GM21723 (cell line): ENCODE measurements around the gene TBX5.
"Not testable (repeated sequence)": the region's sequence is repeated elsewhere in the genome, so short reads cannot be mapped to it uniquely, and the experiment has no call there.

ENCODE experiments used
- ATAC-seq: cut with Tn5 transposase; IDR thresholded peaks from one replicate; pipeline ENCODE4 v1.9.1; 2021; ENCODE audit warnings: mild to moderate bottlenecking, moderate library complexity; ENCODE audit not compliant: unreplicated experiment

TBX5 gene

DNA sequence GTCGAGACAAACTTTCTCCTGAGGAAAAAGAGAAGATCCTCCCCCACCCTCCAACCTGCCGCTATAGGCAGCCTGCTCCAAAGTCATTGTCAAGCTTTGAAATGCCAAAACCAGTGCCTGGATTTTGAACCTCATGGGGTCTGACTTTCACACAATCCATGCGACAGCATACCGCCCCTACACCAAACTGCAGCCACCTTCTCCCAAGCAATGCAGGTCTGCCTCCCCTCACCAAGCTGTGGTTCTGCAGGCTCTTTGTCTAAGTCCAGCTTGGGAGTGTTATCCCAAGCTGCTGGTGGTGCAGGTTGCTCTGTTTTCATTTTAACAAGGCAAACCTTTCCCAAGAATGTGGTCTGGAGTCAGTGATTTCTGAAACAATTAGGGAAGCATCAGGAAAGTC is 12.4 kb downstream of the TBX5 start:
- ATAC-seq: no peak

DNA sequence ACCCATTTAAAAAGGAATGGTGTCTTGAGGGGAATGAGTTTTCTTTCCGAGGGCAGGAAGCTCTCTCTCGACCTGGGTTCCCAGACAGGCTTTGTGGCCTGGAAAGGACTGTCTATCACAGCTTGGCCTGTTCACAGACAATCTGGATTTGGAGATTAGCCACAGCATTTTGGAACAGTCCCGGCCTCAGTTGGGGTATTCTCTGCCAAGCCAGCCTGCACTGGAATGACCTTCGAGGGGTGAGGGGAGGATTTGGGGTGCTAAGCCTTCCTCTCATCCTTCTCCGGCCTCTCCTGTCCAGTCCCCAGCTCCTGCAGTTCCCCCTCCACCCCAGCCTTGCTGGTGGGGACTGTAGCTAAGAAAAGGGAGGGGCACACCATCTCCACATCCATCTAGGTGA is 13.0 kb downstream of the TBX5 start:
- ATAC-seq: no peak

DNA sequence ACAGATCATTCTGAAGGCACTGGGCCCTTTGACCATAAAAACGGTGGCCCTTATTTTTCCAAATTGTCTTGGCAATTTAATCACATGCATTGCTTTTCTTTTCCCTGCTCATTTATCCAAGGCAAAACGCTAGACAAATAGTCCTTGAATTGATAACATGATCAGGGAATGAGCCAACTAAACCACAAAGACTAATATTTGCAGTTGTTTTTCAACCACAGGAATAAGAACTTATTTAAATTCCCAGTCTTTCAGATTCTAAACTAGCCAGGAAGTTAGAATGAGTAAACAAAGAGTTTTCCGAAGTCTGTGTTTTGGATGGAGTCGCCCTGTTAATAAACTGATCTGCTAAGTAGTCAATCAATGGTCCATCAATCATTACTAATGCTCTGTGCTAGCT is 14.9 kb downstream of the TBX5 start:
- no peak for ATAC-seq

DNA sequence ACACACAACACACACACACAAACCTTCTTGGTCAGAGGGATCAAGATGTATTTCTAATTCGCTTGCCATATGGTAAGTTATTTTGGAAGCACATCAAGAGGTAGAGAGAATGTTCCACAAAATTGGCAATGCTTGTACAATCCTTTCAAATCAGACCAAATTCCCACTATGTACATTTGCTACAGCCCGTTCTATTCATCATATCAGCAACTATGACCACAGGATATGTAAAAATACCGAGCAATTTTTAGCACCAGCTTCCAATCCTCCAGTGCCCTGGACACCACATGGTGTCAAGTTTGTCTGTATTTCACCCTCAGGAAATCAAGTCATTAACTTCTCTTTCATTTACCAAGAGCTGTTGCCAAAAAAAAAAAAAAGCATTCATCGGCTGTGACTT is 21.2 kb downstream of the TBX5 start:
- ATAC-seq: no peak

DNA sequence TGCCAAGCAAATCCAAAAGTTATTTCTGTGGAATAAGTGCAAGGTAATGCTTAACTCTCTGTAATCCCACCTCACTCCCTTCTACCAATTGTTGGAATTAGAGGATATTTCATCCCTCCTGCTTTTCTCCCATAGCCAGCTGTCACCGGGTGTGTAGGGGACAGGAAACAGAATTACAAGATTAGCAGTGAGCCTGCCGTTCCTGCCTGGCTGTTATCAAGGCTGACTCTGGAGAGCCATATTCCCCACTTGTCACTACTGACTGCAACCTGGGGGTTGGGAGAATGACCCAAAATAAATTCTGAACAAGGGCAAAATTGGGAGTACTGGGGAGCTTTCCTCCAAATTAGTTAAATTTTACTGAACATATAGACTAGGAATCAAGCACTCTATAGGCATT is 24.8 kb downstream of the TBX5 start:
- ATAC-seq: no peak

DNA sequence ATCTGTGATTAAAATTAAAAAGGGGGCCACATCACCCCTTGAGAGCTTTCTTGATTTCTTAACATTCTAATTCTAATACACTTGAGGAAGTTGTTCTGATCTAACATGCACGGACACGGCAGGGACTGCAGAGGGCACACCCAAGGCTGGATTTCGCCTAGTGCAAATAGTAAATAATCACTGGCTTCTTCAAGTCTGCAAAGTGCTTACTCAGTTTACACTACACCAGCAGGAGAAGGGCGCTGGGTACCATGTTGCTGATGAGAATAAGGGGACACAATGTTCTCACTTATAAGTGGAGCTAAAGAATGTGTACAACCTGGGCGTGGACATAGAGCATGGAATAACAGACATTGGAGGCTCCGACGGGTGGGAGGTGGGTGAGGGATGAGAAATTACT is 34.2 kb downstream of the TBX5 start:
- no peak for ATAC-seq

DNA sequence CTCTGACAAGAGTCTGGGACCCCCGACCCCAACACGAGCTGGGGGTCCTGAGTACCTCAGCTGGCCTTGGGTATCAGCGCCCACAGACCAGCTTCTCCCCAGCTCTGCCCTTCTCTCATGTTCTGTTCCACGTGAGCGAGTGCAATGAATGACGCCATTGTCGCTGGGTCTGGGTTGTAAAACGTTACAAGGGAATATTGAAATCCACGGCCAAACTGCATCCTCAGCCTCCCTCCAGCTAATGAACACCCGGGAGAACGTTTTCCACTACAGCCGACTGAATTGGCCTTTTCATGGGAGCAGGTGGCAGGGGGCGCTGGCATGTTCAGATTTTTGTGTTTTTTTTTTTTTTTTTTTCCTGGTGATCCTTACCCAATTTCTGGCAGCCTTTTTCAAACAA is 34.7 kb downstream of the TBX5 start:
- ATAC-seq: no peak

DNA sequence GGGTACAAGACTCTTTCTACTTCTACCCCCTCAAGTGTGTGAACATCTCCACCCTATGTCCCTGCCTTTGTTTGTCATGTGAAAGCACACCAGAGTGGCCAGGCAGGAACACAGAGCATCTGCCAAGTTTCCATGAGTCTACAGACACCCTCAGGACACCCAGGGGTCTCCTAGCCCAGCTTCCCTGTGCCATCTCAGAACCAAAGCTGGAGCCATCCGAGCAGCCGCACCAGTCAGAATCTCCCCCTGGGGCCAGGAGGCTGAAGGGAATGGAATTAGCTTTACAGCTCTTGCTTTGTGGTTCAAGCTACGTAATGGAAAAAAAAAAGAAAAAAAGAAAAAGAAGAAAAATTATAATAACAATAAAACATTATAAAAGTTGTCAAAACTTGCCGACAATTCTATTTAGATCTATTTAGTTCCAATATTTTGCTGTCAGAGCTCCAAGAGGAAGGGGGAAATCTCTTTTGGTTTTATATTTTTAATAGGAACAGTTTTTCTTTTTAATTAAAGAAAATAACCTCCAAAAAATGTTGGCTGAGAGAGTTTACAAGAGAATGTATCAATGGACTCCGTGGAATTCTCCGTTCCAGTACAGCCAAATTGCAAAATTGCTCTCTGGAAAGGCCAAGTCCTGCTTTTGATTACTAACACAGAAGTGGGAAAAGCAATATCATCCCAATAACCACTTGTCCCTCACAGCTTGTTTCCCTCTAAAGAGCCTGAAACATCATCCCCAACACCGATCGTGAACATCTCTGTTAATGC is 37.1 kb downstream of the TBX5 start:
- no peak for ATAC-seq

DNA sequence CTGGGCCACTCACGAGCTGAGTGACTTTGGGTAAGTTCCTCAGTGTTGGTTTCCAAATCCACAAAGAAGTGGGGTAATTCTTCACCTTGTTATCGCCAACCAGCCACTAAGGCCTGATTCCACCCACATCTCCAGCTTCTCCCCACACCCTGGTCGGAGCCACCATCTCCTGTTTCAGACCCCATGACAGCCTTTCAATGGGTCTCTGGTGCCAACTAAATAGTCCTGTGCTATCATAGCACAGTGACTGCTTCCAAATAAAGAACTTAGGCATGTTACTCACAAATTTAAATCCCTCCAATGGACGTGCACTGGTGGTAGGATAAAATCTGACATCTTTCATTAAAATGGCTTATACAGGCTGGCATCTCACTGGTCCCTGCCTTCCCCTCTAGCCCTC is 44.0 kb downstream of the TBX5 start:
- ATAC-seq: no peak

DNA sequence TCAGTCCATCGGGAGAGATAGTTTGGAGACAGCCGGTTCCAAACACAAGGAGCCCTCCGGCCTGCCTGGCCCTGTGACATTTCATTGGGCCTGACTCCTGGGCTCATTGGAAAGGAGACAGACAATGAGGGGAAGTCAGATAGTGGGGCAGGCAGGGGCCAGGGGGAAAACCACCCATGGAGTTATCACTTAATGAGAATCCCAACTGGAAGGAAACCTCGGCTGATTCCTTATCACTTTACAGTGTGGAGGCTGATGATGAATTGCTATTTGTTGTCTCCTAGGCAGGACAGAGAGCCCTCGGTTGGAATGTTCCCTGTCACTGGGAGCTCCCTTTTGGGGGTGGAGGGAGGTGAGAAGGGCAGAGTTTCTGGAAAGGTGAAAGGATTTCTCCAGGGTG is 44.4 kb downstream of the TBX5 start:
- ATAC-seq: no peak

DNA sequence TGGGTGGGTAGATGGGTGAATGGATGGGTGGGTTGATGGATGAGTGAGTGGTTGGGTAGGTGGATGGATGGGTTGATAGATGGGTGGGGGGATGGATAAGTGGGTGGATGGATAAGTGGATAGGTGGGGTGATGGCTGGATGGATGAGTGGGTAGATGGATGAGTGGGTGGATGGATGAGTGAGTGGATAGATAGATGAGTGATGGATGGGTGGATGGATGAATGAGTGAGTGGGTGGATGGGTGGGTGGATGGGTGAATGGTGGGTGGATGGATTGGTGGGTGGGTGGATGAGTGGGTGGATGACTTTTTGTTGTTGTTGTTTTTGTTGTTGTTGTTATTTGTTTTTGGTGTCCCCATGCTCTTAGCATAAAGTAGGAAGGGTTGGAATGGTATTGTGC is 45.5 kb downstream of the TBX5 start:
- ATAC-seq: no peak

DNA sequence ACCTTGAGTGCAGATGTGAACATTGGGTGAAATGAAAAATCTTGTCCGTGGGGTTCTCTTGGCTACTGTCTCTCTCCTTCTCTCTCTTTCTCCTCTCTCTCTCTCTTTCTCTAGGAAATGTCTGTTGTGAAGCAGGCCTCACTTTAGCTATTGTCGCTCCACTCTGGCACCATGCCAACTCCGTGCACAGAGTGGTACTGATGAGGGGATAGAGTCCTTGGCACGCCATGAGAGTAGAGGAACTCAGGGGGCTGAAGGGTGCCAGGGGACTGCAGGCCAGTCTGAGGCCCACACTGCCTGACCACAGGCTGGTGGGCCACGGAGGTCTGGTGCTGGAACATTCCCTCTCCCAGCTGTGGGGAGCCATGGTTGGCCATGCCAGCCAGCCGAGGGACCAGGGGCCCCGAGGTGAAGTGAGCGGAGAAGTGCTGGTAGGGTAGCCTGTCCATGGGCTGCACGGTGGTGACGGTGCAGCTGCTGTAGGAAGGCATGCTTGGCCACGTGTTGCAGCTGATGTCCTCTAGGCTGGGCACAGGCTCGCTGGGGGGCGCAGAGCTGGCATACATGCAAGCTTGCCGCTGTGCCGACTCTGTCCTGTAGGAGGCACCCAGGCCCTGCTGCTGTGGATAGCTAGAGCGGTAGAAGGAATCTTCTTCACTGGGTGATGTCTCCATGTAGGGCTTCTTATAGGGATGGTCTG is 50.4 kb downstream of the TBX5 start:
- ATAC-seq: no peak

DNA sequence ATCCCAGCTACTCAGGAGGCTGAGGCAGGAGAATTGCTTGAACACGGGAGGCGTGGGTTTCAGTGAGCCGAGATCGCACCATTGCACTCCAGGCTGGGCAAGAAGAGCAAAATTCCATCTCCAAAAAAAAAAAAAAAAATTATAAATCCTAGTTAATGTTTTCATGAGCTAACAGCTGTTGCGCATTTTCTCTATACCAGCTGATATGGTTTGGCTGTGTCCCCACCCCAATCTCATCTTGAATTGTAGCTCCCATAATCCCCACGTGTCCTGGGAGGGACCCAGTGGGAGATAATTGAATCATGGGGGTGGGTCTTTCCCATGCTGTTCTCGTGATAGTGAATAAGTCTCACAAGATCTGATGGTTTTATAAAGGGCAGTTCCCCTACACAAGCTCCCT is 56.7 kb downstream of the TBX5 start:
- not testable (repeated sequence) for ATAC-seq

DNA sequence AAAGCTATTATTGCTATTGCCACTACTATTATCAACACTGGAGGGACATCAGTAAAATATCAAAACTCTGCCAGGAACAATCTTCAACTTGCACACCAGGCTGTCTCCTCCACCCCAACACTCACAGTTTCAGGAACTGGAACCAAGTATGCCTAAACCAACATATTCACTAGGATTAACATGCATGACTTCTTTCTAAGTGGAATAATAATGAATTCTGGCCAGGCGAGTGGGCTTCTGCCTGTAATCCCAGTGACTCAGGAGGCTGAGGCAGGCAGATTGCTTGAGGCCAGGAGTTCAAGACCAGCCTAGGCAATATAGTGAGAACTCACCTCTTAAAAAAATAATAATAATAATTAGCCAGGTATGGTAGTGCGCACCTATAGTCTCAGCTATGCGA is 58.1 kb downstream of the TBX5 start:
- no peak for ATAC-seq

DNA sequence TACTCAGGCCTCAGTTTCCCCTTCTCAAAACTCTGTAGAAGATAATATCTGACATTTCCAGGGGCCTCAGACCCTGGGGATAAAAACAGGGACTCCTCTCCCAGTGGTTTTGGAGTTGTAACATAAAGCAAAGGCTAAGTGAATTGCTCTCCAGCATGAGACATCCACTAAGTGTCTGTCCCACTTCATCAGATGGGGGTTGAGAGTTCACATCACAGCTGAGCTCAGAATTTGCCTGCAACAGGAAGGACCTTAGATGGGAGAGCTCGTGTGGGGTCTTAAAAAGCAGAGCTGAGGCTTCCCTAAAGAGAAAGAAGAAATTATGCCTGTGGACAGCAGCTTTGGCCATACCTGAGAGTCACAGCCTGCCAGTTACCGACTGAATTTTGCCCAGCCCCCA is 61.1 kb downstream of the TBX5 start:
- ATAC-seq: no peak

DNA sequence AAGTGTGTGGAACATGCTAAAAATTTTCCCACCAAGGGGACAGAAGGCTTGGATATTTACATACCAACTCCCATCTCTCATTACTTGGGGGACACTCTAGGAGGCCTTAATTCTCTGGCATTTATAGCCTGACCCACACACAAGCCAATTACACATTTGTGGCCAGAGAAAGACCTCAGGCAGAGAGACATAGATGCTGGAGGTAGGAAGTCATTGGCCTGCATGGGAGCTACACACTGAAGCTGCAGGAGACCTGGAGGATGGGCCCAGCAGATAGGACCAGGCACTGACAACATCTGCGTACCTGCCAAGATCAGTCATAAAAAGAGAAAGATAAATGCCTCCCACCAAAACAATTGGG is 61.7 kb downstream of the TBX5 start:
- ATAC-seq: no peak

DNA sequence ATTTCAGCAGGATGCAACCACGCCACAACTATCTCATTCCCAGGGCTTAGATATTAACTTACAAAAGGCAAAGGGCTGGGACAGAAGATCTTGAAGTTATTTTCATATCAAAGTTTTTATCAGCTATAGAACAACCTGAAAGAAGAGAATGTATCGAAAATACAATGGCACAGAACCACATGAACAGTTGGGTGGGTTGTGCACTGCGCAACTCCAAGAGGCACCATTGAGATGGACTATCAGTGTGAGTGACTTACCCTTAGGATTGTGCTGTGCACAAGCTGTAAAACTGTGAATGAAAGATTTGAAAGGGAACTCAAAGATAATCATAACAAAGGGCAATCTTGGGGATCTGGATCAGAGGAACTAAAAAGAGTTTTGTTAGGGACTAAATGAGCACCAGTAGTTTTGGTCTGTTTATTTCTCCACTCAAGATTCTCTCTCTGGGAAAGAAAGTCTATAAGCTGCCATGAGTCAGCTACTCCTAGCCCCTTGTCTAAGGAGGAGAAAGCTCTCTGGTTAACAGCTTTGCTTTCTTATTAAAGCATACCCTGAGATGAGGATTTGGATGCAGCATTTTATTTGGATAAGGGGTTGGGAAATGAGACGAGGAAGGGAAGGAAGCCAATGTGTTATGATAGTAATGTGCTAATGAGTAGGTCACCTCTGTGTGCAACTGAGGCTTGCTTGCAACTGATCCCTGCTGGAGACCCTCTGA is 62.2 kb downstream of the TBX5 start:
- ATAC-seq: no peak

DNA sequence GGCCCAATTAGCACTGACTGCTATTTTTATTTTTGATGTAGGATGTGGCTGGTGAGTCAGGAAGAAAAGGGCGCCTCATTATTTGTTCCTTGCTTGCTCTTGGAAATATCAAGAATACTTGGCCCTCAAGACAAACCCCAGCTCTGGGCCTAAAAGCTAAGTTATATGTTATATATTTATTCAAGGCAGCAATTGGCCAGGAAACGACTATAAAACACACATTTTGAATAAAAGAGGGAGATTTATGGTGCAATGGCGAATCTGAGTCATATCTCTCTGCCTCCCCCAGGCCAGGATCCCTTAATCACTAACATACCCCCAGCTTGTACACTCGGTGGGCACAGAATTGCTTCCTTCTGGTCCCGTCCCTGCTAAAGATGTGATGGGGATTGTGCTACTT is 63.3 kb downstream of the TBX5 start:
- no peak for ATAC-seq

DNA sequence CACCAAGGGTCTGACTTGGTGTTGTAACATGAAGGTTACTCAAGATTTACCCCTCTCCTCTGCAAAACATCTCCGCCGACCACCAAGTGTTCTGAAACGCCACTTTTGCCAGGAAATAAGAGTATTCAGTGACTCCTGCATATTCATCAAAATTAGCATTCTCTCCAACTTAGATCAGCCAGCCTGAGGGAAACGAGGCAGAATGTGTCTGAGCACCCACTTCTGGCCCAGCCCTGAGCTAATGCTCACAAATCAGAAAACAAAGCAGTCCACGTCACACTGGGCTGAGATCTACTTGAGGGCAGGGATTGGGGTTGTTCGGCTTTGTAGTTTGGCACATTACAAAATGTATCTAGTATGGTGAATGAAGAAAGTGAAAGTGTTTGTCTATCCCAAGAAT is 64.3 kb downstream of the TBX5 start:
- no peak for ATAC-seq

DNA sequence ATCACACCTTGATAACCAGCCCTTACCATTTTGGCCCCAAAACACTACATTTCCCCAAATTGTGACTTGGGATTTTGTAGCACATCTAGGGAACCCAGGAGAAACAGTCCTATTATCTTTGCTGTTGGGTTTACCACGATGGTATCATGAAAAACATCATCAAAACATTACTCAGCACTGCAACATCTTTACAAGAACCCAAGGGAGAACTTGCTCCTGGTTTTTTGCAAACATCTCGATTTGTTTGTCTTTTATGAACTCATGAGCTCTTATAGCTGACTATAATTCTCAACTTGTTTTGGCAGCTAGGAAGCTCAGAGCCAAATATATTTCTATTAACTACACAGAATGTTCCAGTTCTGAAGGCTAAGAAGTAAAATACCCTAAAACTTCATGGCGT is 65.7 kb downstream of the TBX5 start:
- no peak for ATAC-seq

DNA sequence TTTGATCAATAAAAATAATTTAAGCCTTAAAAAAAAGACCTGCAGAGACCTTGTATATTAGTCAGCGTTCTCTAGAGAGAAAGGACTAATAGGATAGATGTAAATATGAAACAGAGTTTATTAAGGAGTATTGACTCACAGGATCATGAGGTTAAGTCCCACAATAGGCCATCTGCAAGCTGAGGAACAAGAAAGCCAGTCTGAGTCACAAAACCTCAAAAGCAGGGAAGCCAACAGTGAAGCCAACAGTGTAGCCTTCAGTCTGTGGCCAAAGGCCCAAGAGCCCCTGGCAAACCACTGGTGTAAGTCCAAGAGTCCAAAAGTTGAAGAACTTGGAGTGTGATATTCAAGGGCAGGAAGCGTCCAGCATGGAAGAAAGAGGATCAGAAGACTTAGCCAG is 66.3 kb downstream of the TBX5 start:
- no peak for ATAC-seq

DNA sequence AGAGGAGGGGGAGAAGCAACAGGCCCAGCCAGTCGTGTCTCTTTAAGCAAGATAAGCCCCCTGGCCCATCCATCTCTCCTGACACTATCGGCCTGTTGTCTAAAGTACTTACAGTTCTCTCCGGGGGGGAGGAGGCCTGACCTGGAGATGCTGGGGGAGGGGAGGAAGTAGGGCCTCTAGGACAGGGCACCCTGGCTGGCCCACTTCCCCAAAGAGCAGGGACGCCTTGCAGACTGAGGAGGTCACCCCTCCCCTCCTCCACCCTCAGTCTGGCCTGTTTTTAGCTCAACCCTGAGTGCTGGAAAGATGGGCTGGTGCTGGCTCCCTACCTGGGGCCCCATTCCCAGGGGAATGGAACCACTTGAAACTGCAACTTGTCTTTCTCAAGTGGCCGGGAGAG is 70.3 kb downstream of the TBX5 start:
- ATAC-seq: no peak
